22Rv1 (cell line): ENCODE data around the gene ORM1.

Experiments used
- ZFX ChIP-seq: fragments of 450-650 bp; IDR thresholded peaks from 2 replicates; pipeline ENCODE4 v1.6.1; 2017; ENCODE audit warnings: antibody characterized with exemption, borderline replicate concordance
- TF ChIP-seq, protein P1 (sequence below): fragments of 450-650 bp; IDR thresholded peaks from 2 replicates; pipeline ENCODE4 v1.5.1; 2017; ENCODE audit warnings: mild to moderate bottlenecking

- TF ChIP-seq, protein P1, sequence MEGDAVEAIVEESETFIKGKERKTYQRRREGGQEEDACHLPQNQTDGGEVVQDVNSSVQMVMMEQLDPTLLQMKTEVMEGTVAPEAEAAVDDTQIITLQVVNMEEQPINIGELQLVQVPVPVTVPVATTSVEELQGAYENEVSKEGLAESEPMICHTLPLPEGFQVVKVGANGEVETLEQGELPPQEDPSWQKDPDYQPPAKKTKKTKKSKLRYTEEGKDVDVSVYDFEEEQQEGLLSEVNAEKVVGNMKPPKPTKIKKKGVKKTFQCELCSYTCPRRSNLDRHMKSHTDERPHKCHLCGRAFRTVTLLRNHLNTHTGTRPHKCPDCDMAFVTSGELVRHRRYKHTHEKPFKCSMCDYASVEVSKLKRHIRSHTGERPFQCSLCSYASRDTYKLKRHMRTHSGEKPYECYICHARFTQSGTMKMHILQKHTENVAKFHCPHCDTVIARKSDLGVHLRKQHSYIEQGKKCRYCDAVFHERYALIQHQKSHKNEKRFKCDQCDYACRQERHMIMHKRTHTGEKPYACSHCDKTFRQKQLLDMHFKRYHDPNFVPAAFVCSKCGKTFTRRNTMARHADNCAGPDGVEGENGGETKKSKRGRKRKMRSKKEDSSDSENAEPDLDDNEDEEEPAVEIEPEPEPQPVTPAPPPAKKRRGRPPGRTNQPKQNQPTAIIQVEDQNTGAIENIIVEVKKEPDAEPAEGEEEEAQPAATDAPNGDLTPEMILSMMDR: no peak
- no peak for TF ChIP-seq ZFX
Observed at GRCh38 chr9:114304416-114305188, 18.3 kb upstream of the ORM1 start.
